Suprapubic skin (tissue), 3 donors: Measurements from ENCODE around the gene SH2D1B.

Experiments
- POLR2AphosphoS5 ChIP-seq, 3 donors: sonication (generic); formaldehyde crosslinking; IDR thresholded peaks; one replicate each; pipeline ENCODE4 v1.6.1; 2017; ENCODE audit warnings: antibody characterized with exemption in 3 of 3
- TF ChIP-seq, protein P1 (sequence below), 2 donors: fragments of 200-600 bp in 1 of 2; fragments of 450-650 bp in 1 of 2; sonication (generic) in 1 of 2; IDR thresholded peaks; one replicate each; pipeline ENCODE4 v1.5.1; 2016 to 2019; ENCODE audit warnings: antibody characterized with exemption in 2 of 2, mild to moderate bottlenecking in 1 of 2, moderate library complexity in 1 of 2

DNA sequence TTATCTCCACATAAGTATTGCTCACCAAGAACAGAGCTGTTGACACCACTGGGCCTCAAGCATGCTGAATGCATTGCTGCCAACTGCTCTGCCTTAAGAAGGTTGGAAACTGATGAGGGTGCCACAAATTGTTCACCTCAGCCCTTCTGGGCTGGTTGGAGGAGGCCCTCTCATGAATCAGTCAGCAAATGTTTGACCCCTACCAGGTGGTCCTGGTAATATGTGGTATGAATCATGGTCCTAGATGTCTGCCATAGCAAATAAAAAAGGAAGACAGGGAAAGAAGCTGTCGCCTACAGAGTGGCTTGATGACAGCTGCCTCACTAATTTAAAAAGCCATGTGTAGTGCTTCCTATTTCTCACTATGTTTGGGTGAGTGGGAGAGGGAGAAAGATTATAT is 47.4 kb downstream of the SH2D1B start:
- TF ChIP-seq, protein P1, sequence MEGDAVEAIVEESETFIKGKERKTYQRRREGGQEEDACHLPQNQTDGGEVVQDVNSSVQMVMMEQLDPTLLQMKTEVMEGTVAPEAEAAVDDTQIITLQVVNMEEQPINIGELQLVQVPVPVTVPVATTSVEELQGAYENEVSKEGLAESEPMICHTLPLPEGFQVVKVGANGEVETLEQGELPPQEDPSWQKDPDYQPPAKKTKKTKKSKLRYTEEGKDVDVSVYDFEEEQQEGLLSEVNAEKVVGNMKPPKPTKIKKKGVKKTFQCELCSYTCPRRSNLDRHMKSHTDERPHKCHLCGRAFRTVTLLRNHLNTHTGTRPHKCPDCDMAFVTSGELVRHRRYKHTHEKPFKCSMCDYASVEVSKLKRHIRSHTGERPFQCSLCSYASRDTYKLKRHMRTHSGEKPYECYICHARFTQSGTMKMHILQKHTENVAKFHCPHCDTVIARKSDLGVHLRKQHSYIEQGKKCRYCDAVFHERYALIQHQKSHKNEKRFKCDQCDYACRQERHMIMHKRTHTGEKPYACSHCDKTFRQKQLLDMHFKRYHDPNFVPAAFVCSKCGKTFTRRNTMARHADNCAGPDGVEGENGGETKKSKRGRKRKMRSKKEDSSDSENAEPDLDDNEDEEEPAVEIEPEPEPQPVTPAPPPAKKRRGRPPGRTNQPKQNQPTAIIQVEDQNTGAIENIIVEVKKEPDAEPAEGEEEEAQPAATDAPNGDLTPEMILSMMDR (IDR thresholded peaks at IDR 0.05) = no peak
- TF ChIP-seq POLR2AphosphoS5 (IDR thresholded peaks at IDR 0.05) = no peak
